PC-9 (cell line): ENCODE data around the gene ROBO2. TPM values are rescaled to one million over a fixed set of nuclear protein-coding genes. Genes with fewer than 3 reads are reported as not detected.

Experiments
- BruUV-seq: library from RNA; stranded (reverse); fragments of 400-500 nt; replicated peaks from 2 replicates; lab custom pipeline; 2021; lab: Mats Ljungman, UMichigan
- CTCF ChIA-PET: fragments of 300-600 bp; sonication (Branson Sonifier 250); formaldehyde crosslinking; loops from one replicate; lab custom pipeline; 2022; ENCODE audit warnings: antibody characterized with exemption; lab: Charles Lee
- POLR2A ChIA-PET: fragments of 300-600 bp; sonication (Branson Sonifier 250); formaldehyde crosslinking; loops from one replicate; lab custom pipeline; 2022; ENCODE audit warnings: antibody characterized with exemption; ENCODE audit not compliant: unreplicated experiment; lab: Charles Lee
- DNase-seq, 2 experiments: peaks; one replicate each; pipeline versions ENCODE4 v3.0.0 to v3.0.0-alpha.2; 2015 to 2022; ENCODE audit warnings: mixed read lengths in 1 of 2
- H2AFZ ChIP-seq: fragments of 200-600 bp; sonication (generic); 2 replicates; pipeline ENCODE4 v1.8.1; 2017; ENCODE audit warnings: antibody characterized with exemption
- H3F3A ChIP-seq: fragments of 200-600 bp; sonication (generic); 2 replicates; pipeline ENCODE4 v1.8.1; 2017; ENCODE audit warnings: antibody characterized with exemption, mild to moderate bottlenecking, low read depth; ENCODE audit not compliant: insufficient read depth
- H3K27ac ChIP-seq: fragments of 200-600 bp; sonication (generic); 2 replicates; pipeline ENCODE4 v1.6.1; 2016; ENCODE audit warnings: mixed run types
- H3K27me3 ChIP-seq: fragments of 200-600 bp; sonication (generic); 2 replicates; pipeline ENCODE4 v1.6.1; 2016; ENCODE audit warnings: low read depth, mixed run types; ENCODE audit not compliant: insufficient read depth
- H3K36me3 ChIP-seq: fragments of 200-600 bp; sonication (generic); 2 replicates; pipeline ENCODE4 v1.6.1; 2016; ENCODE audit warnings: low read depth, mixed run types
- H3K4me1 ChIP-seq: fragments of 200-600 bp; sonication (generic); replicated peaks from 2 replicates; pipeline ENCODE4 v1.6.1; 2016; ENCODE audit warnings: mixed run types; ENCODE audit not compliant: insufficient read depth
- H3K4me2 ChIP-seq: fragments of 200-600 bp; sonication (generic); 2 replicates; pipeline ENCODE4 v1.6.1; 2017; ENCODE audit warnings: mixed run types
- H3K4me3 ChIP-seq: fragments of 200-600 bp; sonication (generic); 2 replicates; pipeline ENCODE4 v1.6.1; 2016; ENCODE audit warnings: mixed run types
- H3K79me2 ChIP-seq: fragments of 200-600 bp; sonication (generic); 2 replicates; pipeline ENCODE4 v1.6.1; 2017; ENCODE audit warnings: low read depth, mixed run types
- H3K9me2 ChIP-seq: fragments of 200-600 bp; sonication (generic); 2 replicates; pipeline ENCODE4 v1.8.1; 2017; ENCODE audit warnings: mild to moderate bottlenecking; ENCODE audit not compliant: insufficient read depth
- H3K9me3 ChIP-seq: fragments of 200-600 bp; sonication (generic); 2 replicates; pipeline ENCODE4 v1.8.1; 2016; ENCODE audit warnings: low read depth; ENCODE audit not compliant: insufficient read depth
- H4K20me1 ChIP-seq: fragments of 200-600 bp; sonication (generic); 2 replicates; pipeline ENCODE4 v1.8.1; 2017; ENCODE audit not compliant: insufficient read depth
- EZH2 ChIP-seq: fragments of 200-600 bp; sonication (generic); IDR thresholded peaks from 2 replicates; pipeline ENCODE4 v1.8.0; 2017; ENCODE audit warnings: antibody characterized with exemption, low read depth
- intact Hi-C: fragments of 100-400 bp; cut with micrococcal nuclease; formaldehyde crosslinking; loops from one replicate; pipeline ENCODE4 v1.10.0; 2022; ENCODE audit not compliant: unreplicated experiment
- total RNA-seq: library from RNA; stranded (reverse); gene quantifications from 2 replicates; pipeline ENCODE4 v1.2.3, GENCODE V29; 2021
- TF ChIP-seq, protein P1 (sequence below): fragments of 200-600 bp; sonication (generic); conservative IDR thresholded peaks from 2 replicates; pipeline ENCODE4 v1.6.1; 2017; ENCODE audit warnings: mixed run types, antibody characterized with exemption, mild to moderate bottlenecking, moderate library complexity

Gene ROBO2
- total RNA-seq, 1 experiment from 2014 or later = 0.39 TPM

DNA sequence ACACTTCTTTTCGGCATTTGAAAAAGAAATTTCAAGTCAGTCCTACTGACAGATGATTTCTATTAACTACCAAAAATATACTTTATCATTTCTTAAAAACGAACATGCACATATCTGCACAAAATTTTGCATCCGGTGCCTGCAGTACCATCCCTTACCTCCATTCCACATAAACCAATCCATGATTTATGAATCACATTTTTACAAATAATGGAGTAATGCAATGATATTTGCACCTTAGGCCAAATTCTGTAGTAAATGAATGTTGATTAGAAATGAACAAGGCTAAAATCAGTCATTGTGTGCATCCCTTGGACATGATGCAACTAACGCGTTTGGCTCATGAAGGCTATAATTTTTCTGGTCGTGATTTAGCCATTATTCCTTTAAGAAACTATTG, 46.5 kb downstream of the ROBO2 start:
- no peaks in the 10 kb centered on the region for H3K79me2 ChIP-seq
- no peaks in the 10 kb centered on the region for H3K9me2 ChIP-seq
- no peak overlapping the region for H3K27ac ChIP-seq
- ChIA-PET POLR2A (no interaction called here), CTCF (no interaction called here)
- intact Hi-C loops = no loop called here
- TF ChIP-seq EZH2 = no peak
- TF ChIP-seq, protein P1, sequence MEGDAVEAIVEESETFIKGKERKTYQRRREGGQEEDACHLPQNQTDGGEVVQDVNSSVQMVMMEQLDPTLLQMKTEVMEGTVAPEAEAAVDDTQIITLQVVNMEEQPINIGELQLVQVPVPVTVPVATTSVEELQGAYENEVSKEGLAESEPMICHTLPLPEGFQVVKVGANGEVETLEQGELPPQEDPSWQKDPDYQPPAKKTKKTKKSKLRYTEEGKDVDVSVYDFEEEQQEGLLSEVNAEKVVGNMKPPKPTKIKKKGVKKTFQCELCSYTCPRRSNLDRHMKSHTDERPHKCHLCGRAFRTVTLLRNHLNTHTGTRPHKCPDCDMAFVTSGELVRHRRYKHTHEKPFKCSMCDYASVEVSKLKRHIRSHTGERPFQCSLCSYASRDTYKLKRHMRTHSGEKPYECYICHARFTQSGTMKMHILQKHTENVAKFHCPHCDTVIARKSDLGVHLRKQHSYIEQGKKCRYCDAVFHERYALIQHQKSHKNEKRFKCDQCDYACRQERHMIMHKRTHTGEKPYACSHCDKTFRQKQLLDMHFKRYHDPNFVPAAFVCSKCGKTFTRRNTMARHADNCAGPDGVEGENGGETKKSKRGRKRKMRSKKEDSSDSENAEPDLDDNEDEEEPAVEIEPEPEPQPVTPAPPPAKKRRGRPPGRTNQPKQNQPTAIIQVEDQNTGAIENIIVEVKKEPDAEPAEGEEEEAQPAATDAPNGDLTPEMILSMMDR = no peak
- no TSS peak for BruUV-seq
- H3K27me3 ChIP-seq = no peaks in the 10 kb centered on the region
- H2AFZ ChIP-seq = no peak overlapping the region
- H3K4me2 ChIP-seq = no peak overlapping the region
- no peaks in the 10 kb centered on the region for H3K4me1 ChIP-seq
- no peaks in the 10 kb centered on the region; the same call in 1 of the 2 replicates for H3K9me3 ChIP-seq
- no peak overlapping the region for H3K4me3 ChIP-seq
- no peak for DNase-seq
- no peaks in the 10 kb centered on the region for H3F3A ChIP-seq
- no peaks in the 10 kb centered on the region for H4K20me1 ChIP-seq
- no peaks in the 10 kb centered on the region for H3K36me3 ChIP-seq

DNA sequence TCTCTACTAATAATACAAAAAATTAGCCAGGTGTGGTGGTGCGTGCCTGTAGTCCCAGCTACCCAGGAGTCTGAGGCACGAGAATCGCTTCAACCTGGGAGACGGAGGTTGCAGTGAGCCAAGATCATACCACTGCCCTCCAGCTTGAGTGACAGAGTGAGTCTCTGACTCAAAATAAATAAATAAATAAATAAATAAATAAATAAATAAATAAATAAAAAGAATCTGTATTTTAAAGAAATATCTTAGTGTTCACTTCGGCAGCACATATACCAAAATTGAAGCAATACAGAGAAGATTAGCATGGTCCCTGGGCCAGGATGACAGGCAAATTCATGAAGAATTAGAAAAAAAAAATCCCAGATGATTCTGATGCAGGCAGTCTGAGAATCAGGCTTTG, 51.9 kb downstream of the ROBO2 start:
- H3K27ac ChIP-seq = no peak overlapping the region
- intact Hi-C loops = no loop called here
- H3K36me3 ChIP-seq = no peaks in the 10 kb centered on the region
- CTCF ChIA-PET = no interaction called here
- H3K9me3 ChIP-seq = no peaks in the 10 kb centered on the region; the same call in 1 of the 2 replicates
- no TSS peak for BruUV-seq
- no peaks in the 10 kb centered on the region for H3K4me1 ChIP-seq
- TF ChIP-seq, protein P1 = no peak
- no peak for TF ChIP-seq EZH2
- H3K27me3 ChIP-seq = no peaks in the 10 kb centered on the region
- POLR2A ChIA-PET = no interaction called here
- H2AFZ ChIP-seq = no peak overlapping the region
- no peak overlapping the region for H3K4me3 ChIP-seq
- no peak for DNase-seq
- H3K9me2 ChIP-seq = no peaks in the 10 kb centered on the region
- H3K79me2 ChIP-seq = no peaks in the 10 kb centered on the region
- H3F3A ChIP-seq = no peaks in the 10 kb centered on the region
- no peak overlapping the region for H3K4me2 ChIP-seq
- H4K20me1 ChIP-seq = no peaks in the 10 kb centered on the region

DNA sequence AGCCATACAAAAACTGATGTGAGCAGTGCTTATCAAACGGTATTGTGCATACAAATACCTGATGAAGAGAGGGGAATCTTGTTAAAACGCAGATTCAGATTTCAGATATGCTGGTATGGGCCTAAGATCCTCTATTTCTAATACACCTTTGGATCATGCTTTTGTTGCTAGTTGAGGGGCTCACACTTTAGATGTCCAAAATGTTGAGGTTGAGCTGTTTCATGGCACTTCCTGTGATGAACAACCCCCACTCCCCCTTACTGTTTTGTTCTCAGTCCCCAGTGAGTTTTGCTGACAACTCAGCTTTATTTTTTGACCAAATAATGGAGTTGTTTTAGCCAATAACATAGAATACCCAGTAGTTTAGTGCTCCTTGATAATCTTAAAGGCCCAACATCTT, 53.2 kb downstream of the ROBO2 start:
- Histone ChIP-seq H3K4me3 (no peak overlapping the region), H3K9me2 (no peaks in the 10 kb centered on the region), H3K9me3 (no peaks in the 10 kb centered on the region), H3K4me2 (no peak overlapping the region), H4K20me1 (no peaks in the 10 kb centered on the region), H3K36me3 (no peaks in the 10 kb centered on the region), H3K79me2 (no peaks in the 10 kb centered on the region), H3K27me3 (no peaks in the 10 kb centered on the region), H3K4me1 (no peaks in the 10 kb centered on the region), H3F3A (no peaks in the 10 kb centered on the region), H3K27ac (no peak overlapping the region), H2AFZ (no peak overlapping the region)
- DNase-seq = no peak
- TF ChIP-seq, protein P1 = no peak
- no peak for TF ChIP-seq EZH2
- ChIA-PET POLR2A (no interaction called here), CTCF (no interaction called here)
- BruUV-seq = no TSS peak
- intact Hi-C loops = no loop called here
